Fibroblast of lung (primary cell): ENCODE results near the gene HTR3B. TPM values are rescaled to one million over a fixed set of nuclear protein-coding genes. Genes with fewer than 3 reads are reported as not detected.

Experiments
- DNase-seq, 2 donors: peaks; one replicate each; pipeline versions ENCODE4 v3.0.0 to v3.0.0-alpha.2; 2010; ENCODE audit warnings: low read depth in 2 of 2
- H2AFZ ChIP-seq: 2 replicates; pipeline ENCODE4 v1.5.1; 2012; ENCODE audit warnings: low read length, control low read depth, inconsistent platforms
- H3K27ac ChIP-seq: 2 replicates; pipeline ENCODE4 v1.5.1; 2011; ENCODE audit warnings: low read length, control low read depth; ENCODE audit not compliant: insufficient read depth
- H3K27me3 ChIP-seq: 2 replicates; pipeline ENCODE4 v1.5.1; 2011; ENCODE audit warnings: mild to moderate bottlenecking, low read length; ENCODE audit not compliant: control insufficient read depth, insufficient read depth
- H3K36me3 ChIP-seq: 2 replicates; pipeline ENCODE4 v1.5.1; 2011; ENCODE audit warnings: low read length; ENCODE audit not compliant: control insufficient read depth, insufficient read depth
- H3K4me1 ChIP-seq: 2 replicates; pipeline ENCODE4 v1.5.1; 2011; ENCODE audit warnings: low read length; ENCODE audit not compliant: control insufficient read depth, insufficient read depth; ENCODE audit errors: extremely low read depth
- H3K4me2 ChIP-seq: 2 replicates; pipeline ENCODE4 v1.5.1; 2011; ENCODE audit warnings: low read length, control low read depth; ENCODE audit not compliant: insufficient read depth; ENCODE audit errors: extremely low read depth
- H3K4me3 ChIP-seq, 4 experiments: fragments of 200-600 bp in 1 of 4; sonication (generic) in 1 of 4; replicated peaks in 1 of 4; 2 replicates each; pipeline ENCODE4 v1.5.1; 2011 to 2016; ENCODE audit warnings: low read length in 4 of 4, low read depth in 3 of 4, mild to moderate bottlenecking in 3 of 4, control low read depth in 2 of 4, inconsistent platforms in 1 of 4, mixed read lengths in 1 of 4; ENCODE audit not compliant: insufficient read depth in 1 of 4; ENCODE audit errors: control extremely low read depth in 1 of 4
- H3K79me2 ChIP-seq: 2 replicates; pipeline ENCODE4 v1.5.1; 2012; ENCODE audit warnings: mild to moderate bottlenecking, low read length, inconsistent platforms; ENCODE audit not compliant: control insufficient read depth, insufficient read depth
- H3K9ac ChIP-seq: 2 replicates; pipeline ENCODE4 v1.5.1; 2011; ENCODE audit warnings: mild to moderate bottlenecking, low read length, control low read depth; ENCODE audit not compliant: insufficient read depth
- H3K9me3 ChIP-seq: 2 replicates; pipeline ENCODE4 v1.5.1; 2012; ENCODE audit warnings: low read depth, low read length; ENCODE audit not compliant: control insufficient read depth, insufficient read depth
- H4K20me1 ChIP-seq: 2 replicates; pipeline ENCODE4 v1.5.1; 2011; ENCODE audit warnings: low read length; ENCODE audit not compliant: control insufficient read depth, insufficient read depth; ENCODE audit errors: extremely low read depth
- CTCF ChIP-seq, 2 donors: IDR thresholded peaks in 1 of 2; conservative IDR thresholded peaks in 1 of 2; 1 replicate in 1 of 2; 2 replicates in 1 of 2; pipeline ENCODE4 v1.5.1; 2011 to 2012; ENCODE audit warnings: low read length in 2 of 2, control low read depth in 1 of 2, inconsistent platforms in 1 of 2, low read depth in 1 of 2, mild to moderate bottlenecking in 1 of 2
- EZH2 ChIP-seq: IDR thresholded peaks from 2 replicates; pipeline ENCODE4 v1.5.1; 2012; ENCODE audit warnings: low read length, control low read depth, mild to moderate bottlenecking; ENCODE audit errors: missing control alignments
- polyA plus RNA-seq, 2 donors: library from polyadenylated mRNA; depleted of rRNA in 1 of 2; stranded (reverse) in 1 of 2; unstranded in 1 of 2; fragments of >200 nt; gene quantifications; 2 replicates each; pipeline ENCODE4 v1.2.1, GENCODE V29; 2011 to 2012; ENCODE audit warnings: missing spikeins in 1 of 2
- total RNA-seq: library from RNA; depleted of rRNA; stranded (reverse); fragments of >200 nt; gene quantifications from 2 replicates; pipeline ENCODE4 v1.2.1, GENCODE V29; 2014

HTR3B gene
- total and polyA plus RNA-seq, 2 donors (not counting 1 experiment from before 2014, with no cell fraction given), result not detected

GRCh38 chr11:113888848-113889247 is 15.7 kb upstream of the HTR3B start:
- Histone ChIP-seq H3K4me3 (no peak overlapping the region), H3K4me2 (no peak overlapping the region), H3K27me3 (no peaks in the 10 kb centered on the region), H3K79me2 (no peaks in the 10 kb centered on the region), H3K27ac (no peak overlapping the region), H4K20me1 (no peaks in the 10 kb centered on the region), H3K9me3 (no peaks in the 10 kb centered on the region), H2AFZ (no peak overlapping the region), H3K4me1 (no peaks in the 10 kb centered on the region), H3K9ac (no peak overlapping the region), H3K36me3 (no peaks in the 10 kb centered on the region)
- TF ChIP-seq CTCF (conservative IDR thresholded peaks at IDR 0.05 in 1 of 2, IDR thresholded peaks at IDR 0.05 in 1 of 2; ENCODE audit: low read depth in 1 of 2, low read length in 2 of 2), result no peak
- TF ChIP-seq EZH2, result no peak
- no peak for DNase-seq

GRCh38 chr11:113894421-113894996 is 10.1 kb upstream of the HTR3B start:
- DNase-seq, result no peak
- no peaks in the 10 kb centered on the region for H3K27me3 ChIP-seq
- no peak overlapping the region for H3K4me3 ChIP-seq
- H3K36me3 ChIP-seq, result no peaks in the 10 kb centered on the region
- TF ChIP-seq CTCF (conservative IDR thresholded peaks at IDR 0.05 in 1 of 2, IDR thresholded peaks at IDR 0.05 in 1 of 2; ENCODE audit: low read depth in 1 of 2, low read length in 2 of 2) (no peak), EZH2 (no peak)
- H3K79me2 ChIP-seq, result no peaks in the 10 kb centered on the region
- no peak overlapping the region for H2AFZ ChIP-seq
- no peaks in the 10 kb centered on the region for H3K4me1 ChIP-seq
- no peaks in the 10 kb centered on the region for H3K9me3 ChIP-seq
- no peaks in the 10 kb centered on the region for H4K20me1 ChIP-seq
- no peak overlapping the region for H3K27ac ChIP-seq
- H3K4me2 ChIP-seq, result no peak overlapping the region
- H3K9ac ChIP-seq, result no peak overlapping the region

GRCh38 chr11:113895367-113896155 is 9.0 kb upstream of the HTR3B start:
- H3K9ac ChIP-seq, result no peak overlapping the region
- H3K4me2 ChIP-seq, result no peak overlapping the region
- H3K4me1 ChIP-seq, result no peaks in the 10 kb centered on the region
- H3K36me3 ChIP-seq, result no peaks in the 10 kb centered on the region
- no peak for DNase-seq
- no peak overlapping the region for H2AFZ ChIP-seq
- no peaks in the 10 kb centered on the region for H3K27me3 ChIP-seq
- H3K4me3 ChIP-seq, result no peak overlapping the region
- H3K79me2 ChIP-seq, result no peaks in the 10 kb centered on the region
- no peak overlapping the region for H3K27ac ChIP-seq
- no peaks in the 10 kb centered on the region for H3K9me3 ChIP-seq
- no peaks in the 10 kb centered on the region for H4K20me1 ChIP-seq
- TF ChIP-seq EZH2 (no peak), CTCF (conservative IDR thresholded peaks at IDR 0.05 in 1 of 2, IDR thresholded peaks at IDR 0.05 in 1 of 2; ENCODE audit: low read depth in 1 of 2, low read length in 2 of 2) (no peak)
